Endodermal cell (in vitro differentiated cells): Measurements from ENCODE around the gene TSPAN18. TPM values are rescaled to one million over a fixed set of nuclear protein-coding genes. Genes with fewer than 3 reads are reported as not detected.

ENCODE experiments used
- DNase-seq: peaks from one replicate; pipeline ENCODE4 v3.0.0-alpha.2; 2017
- H3K27ac ChIP-seq: 2 replicates; pipeline ENCODE4 v1.5.1; 2013; ENCODE audit warnings: mild to moderate bottlenecking, low read depth, low read length, moderate library complexity
- H3K27me3 ChIP-seq: 2 replicates; pipeline ENCODE4 v1.6.1; 2013; ENCODE audit warnings: mild to moderate bottlenecking, low read length, moderate library complexity; ENCODE audit not compliant: insufficient read depth, control insufficient read depth, poor library complexity, severe bottlenecking
- H3K36me3 ChIP-seq: 2 replicates; pipeline ENCODE4 v1.7.0; 2013; ENCODE audit warnings: mild to moderate bottlenecking, low read length, moderate library complexity; ENCODE audit not compliant: control insufficient read depth, insufficient read depth
- H3K4me1 ChIP-seq: one replicate; pipeline ENCODE4 v1.7.0; 2013; ENCODE audit warnings: low read length; ENCODE audit not compliant: control insufficient read depth, insufficient read depth
- H3K4me3 ChIP-seq: 2 replicates; pipeline ENCODE4 v1.5.1; 2013; ENCODE audit warnings: mild to moderate bottlenecking, low read length, moderate library complexity
- H3K9ac ChIP-seq: 2 replicates; pipeline ENCODE4 v1.6.1; 2013; ENCODE audit warnings: mild to moderate bottlenecking, low read length, moderate library complexity; ENCODE audit not compliant: poor library complexity, severe bottlenecking; ENCODE audit errors: extremely low read depth
- H3K9me3 ChIP-seq: 2 replicates; pipeline ENCODE4 v1.6.1; 2013; ENCODE audit warnings: mild to moderate bottlenecking, low read length, moderate library complexity; ENCODE audit not compliant: control insufficient read depth
- H3K27ac Mint-ChIP-seq: 2 replicates; pipeline ENCODE4 v1.8.0; 2020; ENCODE audit warnings: mixed read lengths
- H3K27me3 Mint-ChIP-seq: 2 replicates; pipeline ENCODE4 v1.8.0; 2021; ENCODE audit warnings: mild to moderate bottlenecking, mixed read lengths; ENCODE audit not compliant: insufficient read depth
- H3K36me3 Mint-ChIP-seq: 2 replicates; pipeline ENCODE4 v1.8.0; 2020; ENCODE audit warnings: low read depth, mixed read lengths
- H3K4me1 Mint-ChIP-seq: 2 replicates; pipeline ENCODE4 v1.8.0; 2020; ENCODE audit warnings: mixed read lengths
- H3K4me3 Mint-ChIP-seq: 2 replicates; pipeline ENCODE4 v1.8.0; 2020; ENCODE audit warnings: mild to moderate bottlenecking, moderate library complexity, mixed read lengths
- H3K9me3 Mint-ChIP-seq: 2 replicates; pipeline ENCODE4 v1.8.0; 2020; ENCODE audit warnings: mild to moderate bottlenecking, mixed read lengths
- CTCF ChIP-seq: fragments of 200-600 bp; sonication (generic); conservative IDR thresholded peaks from 2 replicates; pipeline ENCODE4 v1.5.0; 2021; ENCODE audit warnings: antibody characterized with exemption, mild to moderate bottlenecking
- WGBS, 2 experiments: methylation state at CpG; one replicate each; pipeline versions ENCODE4 v1.1.5 to v1.1.7; 2013; ENCODE audit warnings: missing lambda C conversion rate in 2 of 2, mixed read lengths in 1 of 2; ENCODE audit not compliant: insufficient coverage in 1 of 2, insufficient read length in 1 of 2; 5-methylcytosine and 5-hydroxymethylcytosine counted together
- total RNA-seq, 2 donors: library from RNA; stranded (reverse); fragmentation: NEBNext Ultra II Directional in 1 of 2; extraction: Animal tissue kit (Norgen Biotek cat#: 25700) in 1 of 2; gene quantifications; 2 replicates in 1 of 2; 3 replicates in 1 of 2; pipeline ENCODE4 v1.2.1, GENCODE V29; 2021

TSPAN18 gene
- total RNA-seq, 2 donors from 2014 or later = 28.0 to 28.7 TPM

GRCh38 chr11:44826922-44827643 lies 100.3 kb downstream of the TSPAN18 start:
- peaks cover 10% of the 10 kb centered on the region for H3K9me3 Mint-ChIP-seq
- peaks cover 55% of the 10 kb centered on the region for H3K4me1 Mint-ChIP-seq
- Histone ChIP-seq H3K9ac (no peak overlapping the region), H3K27me3 (peaks cover 22% of the 10 kb centered on the region), H3K4me1 (peaks cover 25% of the 10 kb centered on the region), H3K9me3 (peaks cover 19% of the 10 kb centered on the region), H3K36me3 (no peaks in the 10 kb centered on the region), H3K27ac (no peak overlapping the region), H3K4me3 (no peak overlapping the region)
- H3K4me3 Mint-ChIP-seq = no peak overlapping the region
- H3K36me3 Mint-ChIP-seq = peaks cover 5% of the 10 kb centered on the region
- 90 to 93% methylated on average over 5 to 7 of the region's 7 CpGs for WGBS, 2 experiments
- DNase-seq = no peak
- H3K27me3 Mint-ChIP-seq = peaks cover 17% of the 10 kb centered on the region
- TF ChIP-seq CTCF = no peak
- no peak overlapping the region for H3K27ac Mint-ChIP-seq

GRCh38 chr11:44828296-44828695 lies 101.5 kb downstream of the TSPAN18 start:
- no peak overlapping the region for H3K4me3 Mint-ChIP-seq

GRCh38 chr11:44829838-44830237 lies 103.1 kb downstream of the TSPAN18 start:
- H3K27me3 ChIP-seq = peaks cover 34% of the 10 kb centered on the region
- WGBS, 2 experiments = 94 to 100% methylated on average over 1 to 2 of the region's 2 CpGs
- H3K36me3 ChIP-seq = no peaks in the 10 kb centered on the region
- no peak overlapping the region for H3K4me3 ChIP-seq
- H3K27me3 Mint-ChIP-seq = peaks cover 26% of the 10 kb centered on the region
- no peak overlapping the region for H3K4me3 Mint-ChIP-seq
- H3K9ac ChIP-seq = no peak overlapping the region
- H3K27ac Mint-ChIP-seq = no peak overlapping the region
- no peaks in the 10 kb centered on the region for H3K9me3 ChIP-seq
- peaks cover 37% of the 10 kb centered on the region for H3K4me1 ChIP-seq
- H3K36me3 Mint-ChIP-seq = peaks cover 2% of the 10 kb centered on the region
- peaks cover 58% of the 10 kb centered on the region for H3K4me1 Mint-ChIP-seq
- no peaks in the 10 kb centered on the region for H3K9me3 Mint-ChIP-seq
- no peak overlapping the region for H3K27ac ChIP-seq
- TF ChIP-seq CTCF = no peak
- no peak for DNase-seq

More at GRCh38 chr11:44828296-44828695, 101.5 kb downstream of the TSPAN18 start:
- WGBS, 2 experiments = 87 to 91% methylated on average over 4 to 5 of the region's 5 CpGs
- Mint-ChIP-seq H3K27me3 (peaks cover 26% of the 10 kb centered on the region), H3K4me1 (peaks cover 59% of the 10 kb centered on the region), H3K36me3 (peaks cover 2% of the 10 kb centered on the region), H3K27ac (no peak overlapping the region), H3K9me3 (peaks cover 4% of the 10 kb centered on the region)
- no peak for DNase-seq
- H3K9me3 ChIP-seq = peaks cover 7% of the 10 kb centered on the region
- no peak overlapping the region for H3K9ac ChIP-seq
- no peak overlapping the region for H3K4me3 ChIP-seq
- H3K36me3 ChIP-seq = no peaks in the 10 kb centered on the region
- H3K27ac ChIP-seq = no peak overlapping the region
- H3K4me1 ChIP-seq = peaks cover 32% of the 10 kb centered on the region
- TF ChIP-seq CTCF = no peak
- H3K27me3 ChIP-seq = peaks cover 34% of the 10 kb centered on the region
